Germinal center (tissue), 1 donor: ENCODE results near the gene BIN2.
A peak's percentile ranks its signal among the peaks of the same experiment; 100 is the strongest.
"Not testable (repeated sequence)": the region's sequence is repeated elsewhere in the genome, so short reads cannot be mapped to it uniquely, and the experiment has no call there.

Source experiments
- DNase-seq: peaks from one replicate; pipeline ENCODE4 v3.0.0; 2012; ENCODE audit warnings: mixed read lengths, low spot score

The BIN2 gene

GRCh38 chr12:51259600-51259999, 64.4 kb downstream of the BIN2 start:
- DNase-seq: not testable (repeated sequence)

GRCh38 chr12:51254536-51254935, 69.4 kb downstream of the BIN2 start:
- DNase-seq: no peak

- no peak for DNase-seq
Observed at GRCh38 chr12:51253276-51253675, 70.7 kb downstream of the BIN2 start.

- DNase-seq: no peak
Observed at GRCh38 chr12:51247523-51248206, 76.3 kb downstream of the BIN2 start.

GRCh38 chr12:51246254-51246853, 77.6 kb downstream of the BIN2 start:
- no peak for DNase-seq

- no peak for DNase-seq
Observed at GRCh38 chr12:51245476-51246253, 78.3 kb downstream of the BIN2 start.

- no peak for DNase-seq
Observed at GRCh38 chr12:51244269-51244668, 79.7 kb downstream of the BIN2 start.

- DNase-seq: no peak
Observed at GRCh38 chr12:51242876-51243275, 81.1 kb downstream of the BIN2 start.

- no peak for DNase-seq
Observed at GRCh38 chr12:51242120-51242519, 81.9 kb downstream of the BIN2 start.

GRCh38 chr12:51240971-51241370, 83.0 kb downstream of the BIN2 start:
- no peak for DNase-seq

- DNase-seq: peak; percentile 99
Observed at GRCh38 chr12:51238510-51239334, 85.3 kb downstream of the BIN2 start, which contains the start of gene DAZAP2. DAZAP2 (plus strand) TSS chr12:51238826; CDS start chr12:51238908, 82 bp downstream.

- DNase-seq: peak; percentile 31
Observed at GRCh38 chr12:51238037-51238509, 85.9 kb downstream of the BIN2 start.

GRCh38 chr12:51234530-51234929, 89.4 kb downstream of the BIN2 start:
- DNase-seq: no peak

- DNase-seq: no peak
Observed at GRCh38 chr12:51232642-51233041, 91.3 kb downstream of the BIN2 start.
